Measurements from ENCODE around the gene NR1H4. TPM values are rescaled to one million over a fixed set of nuclear protein-coding genes. Genes with fewer than 3 reads are reported as not detected.

NR1H4 gene
- polyA plus RNA-seq, 3 donors, result not detected

DNA sequence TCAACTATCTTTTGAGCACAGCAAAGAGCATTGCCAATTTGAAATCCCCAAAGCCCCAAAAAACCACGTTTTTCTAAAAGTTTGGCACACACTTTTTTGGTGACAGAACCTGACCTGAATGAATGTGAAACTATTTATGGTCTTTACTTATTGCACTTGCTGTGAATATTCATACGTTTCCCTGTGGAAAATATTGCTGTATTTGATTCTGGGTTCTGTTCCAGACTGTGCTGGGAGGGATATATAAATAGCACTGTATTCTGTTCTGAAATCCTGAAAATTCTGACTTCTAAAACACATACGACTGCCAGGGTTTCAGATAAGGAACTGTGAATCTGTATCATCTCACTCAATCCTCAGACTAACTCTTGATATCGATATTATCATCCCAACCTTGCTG lies 35.1 kb downstream of the NR1H4 start:
- Histone ChIP-seq H3K27ac (ENCODE audit: low read depth in 1 of 2, low read length in 2 of 2) (no peak overlapping the region), H3K79me2 (ENCODE audit: insufficient read depth, low read length) (no peaks in the 10 kb centered on the region), H3K4me1 (ENCODE audit: control insufficient read depth in 1 of 2, insufficient read depth in 2 of 2, low read length in 2 of 2) (no peaks in the 10 kb centered on the region), H3K4me3 (replicated peaks in 1 of 3; ENCODE audit: low read depth in 2 of 3, low read length in 3 of 3) (no peak overlapping the region), H2AFZ (ENCODE audit: insufficient read depth, low read depth, low read length, poor library complexity, severe bottlenecking) (no peak overlapping the region), H3K9ac (ENCODE audit: insufficient read depth, low read length, poor library complexity, severe bottlenecking) (no peak overlapping the region), H4K20me1 (ENCODE audit: insufficient read depth, low read length) (no peaks in the 10 kb centered on the region), H3K9me3 (replicated peaks in 1 of 2; ENCODE audit: control insufficient read depth in 1 of 2, insufficient read depth in 1 of 2, low read length in 2 of 2) (no peaks in the 10 kb centered on the region), H3K4me2 (replicated peaks; ENCODE audit: extremely low read depth, low read length, poor library complexity, severe bottlenecking) (no peak overlapping the region), H3K36me3 (replicated peaks in 1 of 2; ENCODE audit: control insufficient read depth in 1 of 2, insufficient read depth in 2 of 2, low read length in 2 of 2) (no peaks in the 10 kb centered on the region), H3K27me3 (ENCODE audit: control insufficient read depth in 2 of 2, insufficient read depth in 2 of 2, low read length in 2 of 2) (no peaks in the 10 kb centered on the region)
- Mint-ChIP-seq H3K4me3 (no peak overlapping the region), H3K9me3 (peaks cover 0 to 4% (median 0%) of the 10 kb centered on the region in 7 donors), H3K27ac (no peak overlapping the region), H3K27me3 (ENCODE audit: low read depth in 3 of 3) (peaks cover 4 to 5% (median 5%) of the 10 kb centered on the region in 3 donors), H3K36me3 (no peaks in the 10 kb centered on the region), H3K4me1 (no peaks in the 10 kb centered on the region)
- intact Hi-C loops (cut with micrococcal nuclease), result no loop called here
- 60% methylated on average over 1 of the region's 4 CpGs for WGBS (ENCODE audit: insufficient coverage)
- no peak for TF ChIP-seq CTCF (IDR thresholded peaks at IDR 0.05)
- DNase-seq, result no peak

GRCh38 chr12:100512692-100513091 lies 39.0 kb downstream of the NR1H4 start:
- H3K4me2 ChIP-seq (replicated peaks; ENCODE audit: extremely low read depth, low read length, poor library complexity, severe bottlenecking), result no peak overlapping the region
- Mint-ChIP-seq H3K27me3 (ENCODE audit: low read depth in 3 of 3) (peaks cover 3 to 7% (median 5%) of the 10 kb centered on the region in 3 donors), H3K4me3 (no peak overlapping the region), H3K36me3 (no peaks in the 10 kb centered on the region), H3K9me3 (peaks cover 0 to 7% (median 4%) of the 10 kb centered on the region in 7 donors), H3K4me1 (no peaks in the 10 kb centered on the region), H3K27ac (no peak overlapping the region)
- H3K79me2 ChIP-seq (ENCODE audit: insufficient read depth, low read length), result no peaks in the 10 kb centered on the region
- H3K27me3 ChIP-seq (ENCODE audit: control insufficient read depth in 2 of 2, insufficient read depth in 2 of 2, low read length in 2 of 2), result no peaks in the 10 kb centered on the region
- H3K9me3 ChIP-seq (replicated peaks in 1 of 2; ENCODE audit: control insufficient read depth in 1 of 2, insufficient read depth in 1 of 2, low read length in 2 of 2), result no peaks in the 10 kb centered on the region
- H3K4me3 ChIP-seq (replicated peaks in 1 of 3; ENCODE audit: low read depth in 2 of 3, low read length in 3 of 3), result no peak overlapping the region
- no peaks in the 10 kb centered on the region for H3K4me1 ChIP-seq (ENCODE audit: control insufficient read depth in 1 of 2, insufficient read depth in 2 of 2, low read length in 2 of 2)
- no peaks in the 10 kb centered on the region for H4K20me1 ChIP-seq (ENCODE audit: insufficient read depth, low read length)
- DNase-seq, result no peak
- no peaks in the 10 kb centered on the region for H3K36me3 ChIP-seq (replicated peaks in 1 of 2; ENCODE audit: control insufficient read depth in 1 of 2, insufficient read depth in 2 of 2, low read length in 2 of 2)
- intact Hi-C loops (cut with micrococcal nuclease), result no loop called here
- H2AFZ ChIP-seq (ENCODE audit: insufficient read depth, low read depth, low read length, poor library complexity, severe bottlenecking), result no peak overlapping the region
- 75% methylated on average over 1 of the region's 3 CpGs for WGBS (ENCODE audit: insufficient coverage)
- no peak for TF ChIP-seq CTCF (IDR thresholded peaks at IDR 0.05)
- no peak overlapping the region for H3K9ac ChIP-seq (ENCODE audit: insufficient read depth, low read length, poor library complexity, severe bottlenecking)
- no peak overlapping the region for H3K27ac ChIP-seq (ENCODE audit: low read depth in 1 of 2, low read length in 2 of 2)
